SK-N-SH treated with all-trans-retinoic acid at 6 μM for 48 hours (cell line): Measurements from ENCODE around the gene CCDC148.
"Not testable (repeated sequence)": the region's sequence is repeated elsewhere in the genome, so short reads cannot be mapped to it uniquely, and the experiment has no call there.

ENCODE experiments used
- ATAC-seq: fragments of 200-7000 bp; cut with Tn5 transposase; 3 replicates; pipeline ENCODE4 v1.9.1; 2020; ENCODE audit warnings: mild to moderate bottlenecking, moderate library complexity
- ARNTL ChIP-seq: fragments of 450-650 bp; formaldehyde crosslinking; IDR thresholded peaks from 2 replicates; pipeline ENCODE4 v1.5.0; 2020; ENCODE audit warnings: low read depth, mild to moderate bottlenecking, moderate library complexity, borderline replicate concordance
- CREB5 ChIP-seq: fragments of 250-450 bp; sonication (Bioruptor Pico); IDR thresholded peaks from 2 replicates; pipeline ENCODE4 v1.5.1; 2020; ENCODE audit warnings: low read depth, mild to moderate bottlenecking, moderate library complexity
- CSDC2 ChIP-seq: fragments of 250-450 bp; sonication (Bioruptor Pico); IDR thresholded peaks from 2 replicates; pipeline ENCODE4 v1.5.0; 2020; ENCODE audit warnings: mild to moderate bottlenecking, moderate library complexity
- GLIS3 ChIP-seq: fragments of 250-450 bp; sonication (Bioruptor Pico); IDR thresholded peaks from 2 replicates; pipeline ENCODE4 v1.5.0; 2020; ENCODE audit warnings: mild to moderate bottlenecking, moderate library complexity
- ISL1 ChIP-seq: fragments of 250-450 bp; sonication (Bioruptor Pico); IDR thresholded peaks from 2 replicates; pipeline ENCODE4 v2.1.2; 2022; ENCODE audit warnings: mild to moderate bottlenecking, moderate library complexity
- OSR1 ChIP-seq: fragments of 250-450 bp; sonication (Bioruptor Pico); IDR thresholded peaks from 2 replicates; pipeline ENCODE4 v1.8.0; 2022; ENCODE audit warnings: moderate library complexity, mild to moderate bottlenecking, inconsistent platforms
- PPARA ChIP-seq: fragments of 250-450 bp; sonication (Bioruptor Pico); IDR thresholded peaks from 2 replicates; pipeline ENCODE4 v1.5.0; 2020; ENCODE audit warnings: mild to moderate bottlenecking, borderline replicate concordance
- RARB ChIP-seq: fragments of 250-450 bp; sonication (Bioruptor Pico); IDR thresholded peaks from 2 replicates; pipeline ENCODE4 v1.8.0; 2021; ENCODE audit warnings: mild to moderate bottlenecking, moderate library complexity
- TCF4 ChIP-seq: fragments of 250-450 bp; sonication (Bioruptor Pico); IDR thresholded peaks from 2 replicates; pipeline ENCODE4 v1.8.0; 2021; ENCODE audit warnings: mild to moderate bottlenecking, moderate library complexity, borderline replicate concordance
- TOX ChIP-seq: fragments of 250-450 bp; sonication (Bioruptor Pico); IDR thresholded peaks from 2 replicates; pipeline ENCODE4 v1.8.0; 2021; ENCODE audit warnings: mild to moderate bottlenecking, moderate library complexity, borderline replicate concordance
- ZC3H10 ChIP-seq: fragments of 250-450 bp; sonication (Bioruptor Pico); IDR thresholded peaks from 2 replicates; pipeline ENCODE4 v1.5.1; 2021; ENCODE audit warnings: mild to moderate bottlenecking, moderate library complexity
- ZFP3 ChIP-seq: fragments of 250-450 bp; sonication (Bioruptor Pico); IDR thresholded peaks from 2 replicates; pipeline ENCODE4 v1.5.0; 2020; ENCODE audit warnings: mild to moderate bottlenecking, moderate library complexity
- ZFP30 ChIP-seq: fragments of 450-650 bp; formaldehyde crosslinking; IDR thresholded peaks from 2 replicates; pipeline ENCODE4 v1.5.0; 2022; ENCODE audit warnings: mild to moderate bottlenecking, moderate library complexity
- ZNF565 ChIP-seq: fragments of 450-650 bp; formaldehyde crosslinking; conservative IDR thresholded peaks from 2 replicates; pipeline ENCODE4 v1.5.0; 2020; ENCODE audit warnings: low read depth, mild to moderate bottlenecking, moderate library complexity
- TF ChIP-seq, protein P1 (sequence below): fragments of 250-450 bp; sonication (Bioruptor Pico); IDR thresholded peaks from 2 replicates; pipeline ENCODE4 v1.8.0; 2020; ENCODE audit warnings: mild to moderate bottlenecking, moderate library complexity, borderline replicate concordance
- TF ChIP-seq, protein P2 (sequence below): fragments of 250-450 bp; sonication (Bioruptor Pico); IDR thresholded peaks from 2 replicates; pipeline ENCODE4 v1.8.0; 2021; ENCODE audit warnings: low read depth, mild to moderate bottlenecking, moderate library complexity, borderline replicate concordance
- TF ChIP-seq, protein P3 (sequence below): fragments of 250-450 bp; sonication (Bioruptor Pico); IDR thresholded peaks from 2 replicates; pipeline ENCODE4 v1.5.1; 2021; ENCODE audit warnings: mild to moderate bottlenecking, moderate library complexity

Gene CCDC148

GRCh38 chr2:158482594-158482993 lies 26.0 kb upstream of the CCDC148 start:
- no peak for ATAC-seq
- TF ChIP-seq ZC3H10 (CRISPR knock-in tag) (no peak), GLIS3 (no peak), ZNF565 (CRISPR knock-in tag) (no peak), ISL1 (CRISPR knock-in tag) (no peak), ZFP30 (no peak), PPARA (CRISPR knock-in tag) (no peak), TCF4 (no peak), ZFP3 (CRISPR knock-in tag) (no peak), CSDC2 (no peak), RARB (CRISPR knock-in tag) (no peak), OSR1 (CRISPR knock-in tag) (no peak)

DNA sequence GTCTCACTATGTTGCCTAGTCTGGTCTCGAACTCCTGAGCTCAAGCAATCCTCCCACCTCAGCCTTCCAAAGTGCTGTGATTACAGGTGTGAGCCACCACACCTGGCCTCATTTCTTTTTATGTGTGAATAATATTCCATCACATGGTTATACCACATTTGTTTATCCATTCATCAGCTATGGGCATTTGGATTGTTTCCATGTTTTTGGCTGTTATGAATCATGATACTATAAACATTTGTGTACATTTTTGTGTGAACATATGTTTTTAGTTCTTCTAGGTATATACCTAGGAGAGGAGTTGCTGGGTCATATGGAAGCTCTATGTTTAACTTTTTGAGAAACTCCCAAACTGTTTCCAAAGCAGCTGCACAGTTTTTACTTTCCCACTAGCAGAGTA lies 24.6 kb upstream of the CCDC148 start:
- TF ChIP-seq RARB (CRISPR knock-in tag): no peak
- TF ChIP-seq, all 23 proteins: peak for 0
- ATAC-seq: no peak

DNA sequence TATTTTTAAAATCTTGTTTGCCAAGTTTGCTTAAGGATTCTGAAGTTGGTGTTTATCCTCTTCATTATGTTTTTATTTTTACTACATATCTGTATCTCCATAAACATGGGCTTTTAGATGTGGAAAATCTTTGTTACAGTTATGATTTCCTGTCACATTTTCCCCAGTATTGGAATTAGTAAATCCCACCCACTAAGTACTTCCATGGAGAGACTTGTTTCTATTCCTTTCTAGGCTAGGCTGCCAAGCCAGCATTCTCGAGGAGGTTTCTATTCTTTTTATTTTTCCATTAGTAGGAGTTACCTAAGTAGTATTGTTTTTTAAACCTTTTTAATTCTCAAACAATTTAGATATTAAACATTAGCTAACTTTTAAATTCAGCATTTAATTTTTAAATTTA lies 22.3 kb upstream of the CCDC148 start:
- ATAC-seq: no peak
- TF ChIP-seq, protein P1, sequence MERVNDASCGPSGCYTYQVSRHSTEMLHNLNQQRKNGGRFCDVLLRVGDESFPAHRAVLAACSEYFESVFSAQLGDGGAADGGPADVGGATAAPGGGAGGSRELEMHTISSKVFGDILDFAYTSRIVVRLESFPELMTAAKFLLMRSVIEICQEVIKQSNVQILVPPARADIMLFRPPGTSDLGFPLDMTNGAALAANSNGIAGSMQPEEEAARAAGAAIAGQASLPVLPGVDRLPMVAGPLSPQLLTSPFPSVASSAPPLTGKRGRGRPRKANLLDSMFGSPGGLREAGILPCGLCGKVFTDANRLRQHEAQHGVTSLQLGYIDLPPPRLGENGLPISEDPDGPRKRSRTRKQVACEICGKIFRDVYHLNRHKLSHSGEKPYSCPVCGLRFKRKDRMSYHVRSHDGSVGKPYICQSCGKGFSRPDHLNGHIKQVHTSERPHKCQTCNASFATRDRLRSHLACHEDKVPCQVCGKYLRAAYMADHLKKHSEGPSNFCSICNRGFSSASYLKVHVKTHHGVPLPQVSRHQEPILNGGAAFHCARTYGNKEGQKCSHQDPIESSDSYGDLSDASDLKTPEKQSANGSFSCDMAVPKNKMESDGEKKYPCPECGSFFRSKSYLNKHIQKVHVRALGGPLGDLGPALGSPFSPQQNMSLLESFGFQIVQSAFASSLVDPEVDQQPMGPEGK (CRISPR knock-in tag): no peak
- TF ChIP-seq ZFP3 (CRISPR knock-in tag): no peak
- TF ChIP-seq TCF4: no peak
- TF ChIP-seq TOX (CRISPR knock-in tag): no peak
- TF ChIP-seq, protein P2, sequence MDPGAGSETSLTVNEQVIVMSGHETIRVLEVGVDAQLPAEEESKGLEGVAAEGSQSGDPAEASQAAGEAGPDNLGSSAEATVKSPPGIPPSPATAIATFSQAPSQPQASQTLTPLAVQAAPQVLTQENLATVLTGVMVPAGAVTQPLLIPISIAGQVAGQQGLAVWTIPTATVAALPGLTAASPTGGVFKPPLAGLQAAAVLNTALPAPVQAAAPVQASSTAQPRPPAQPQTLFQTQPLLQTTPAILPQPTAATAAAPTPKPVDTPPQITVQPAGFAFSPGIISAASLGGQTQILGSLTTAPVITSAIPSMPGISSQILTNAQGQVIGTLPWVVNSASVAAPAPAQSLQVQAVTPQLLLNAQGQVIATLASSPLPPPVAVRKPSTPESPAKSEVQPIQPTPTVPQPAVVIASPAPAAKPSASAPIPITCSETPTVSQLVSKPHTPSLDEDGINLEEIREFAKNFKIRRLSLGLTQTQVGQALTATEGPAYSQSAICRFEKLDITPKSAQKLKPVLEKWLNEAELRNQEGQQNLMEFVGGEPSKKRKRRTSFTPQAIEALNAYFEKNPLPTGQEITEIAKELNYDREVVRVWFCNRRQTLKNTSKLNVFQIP (CRISPR knock-in tag): no peak
- TF ChIP-seq RARB (CRISPR knock-in tag): no peak

DNA sequence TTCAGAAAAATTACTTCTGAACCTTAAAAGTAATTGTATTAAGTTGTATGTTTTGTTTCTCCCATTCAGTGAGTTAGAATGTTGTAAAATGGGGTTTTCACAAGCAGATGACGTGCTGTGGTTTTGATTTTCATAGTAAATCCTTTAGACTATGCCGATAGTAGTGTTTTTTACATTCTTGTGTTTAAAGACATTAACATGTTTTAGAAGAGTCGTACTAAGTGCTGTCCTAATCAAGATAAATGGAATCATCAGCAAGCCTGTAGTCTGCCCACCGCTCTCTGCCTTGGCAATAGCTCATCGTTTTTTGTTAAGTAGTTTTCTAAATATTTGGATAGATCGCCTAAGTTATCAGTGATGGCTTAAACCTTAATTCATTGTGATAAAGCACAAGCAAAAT lies 21.7 kb upstream of the CCDC148 start:
- TF ChIP-seq CREB5 (CRISPR knock-in tag): no peak
- TF ChIP-seq OSR1 (CRISPR knock-in tag): no peak
- TF ChIP-seq, protein P3, sequence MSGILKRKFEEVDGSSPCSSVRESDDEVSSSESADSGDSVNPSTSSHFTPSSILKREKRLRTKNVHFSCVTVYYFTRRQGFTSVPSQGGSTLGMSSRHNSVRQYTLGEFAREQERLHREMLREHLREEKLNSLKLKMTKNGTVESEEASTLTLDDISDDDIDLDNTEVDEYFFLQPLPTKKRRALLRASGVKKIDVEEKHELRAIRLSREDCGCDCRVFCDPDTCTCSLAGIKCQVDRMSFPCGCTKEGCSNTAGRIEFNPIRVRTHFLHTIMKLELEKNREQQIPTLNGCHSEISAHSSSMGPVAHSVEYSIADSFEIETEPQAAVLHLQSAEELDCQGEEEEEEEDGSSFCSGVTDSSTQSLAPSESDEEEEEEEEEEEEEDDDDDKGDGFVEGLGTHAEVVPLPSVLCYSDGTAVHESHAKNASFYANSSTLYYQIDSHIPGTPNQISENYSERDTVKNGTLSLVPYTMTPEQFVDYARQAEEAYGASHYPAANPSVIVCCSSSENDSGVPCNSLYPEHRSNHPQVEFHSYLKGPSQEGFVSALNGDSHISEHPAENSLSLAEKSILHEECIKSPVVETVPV (CRISPR knock-in tag): no peak
- TF ChIP-seq ARNTL: no peak
- no peak for TF ChIP-seq TCF4
- peak; percentile 88 for TF ChIP-seq ISL1 (CRISPR knock-in tag)
- no peak for TF ChIP-seq ZFP30
- ATAC-seq: no peak

- TF ChIP-seq, protein P3 (CRISPR knock-in tag): no peak
- TF ChIP-seq ZNF565 (CRISPR knock-in tag): no peak
- TF ChIP-seq, protein P1 (CRISPR knock-in tag): no peak
- no peak for ATAC-seq
Observed at GRCh38 chr2:158477202-158477601, 20.6 kb upstream of the CCDC148 start.

DNA sequence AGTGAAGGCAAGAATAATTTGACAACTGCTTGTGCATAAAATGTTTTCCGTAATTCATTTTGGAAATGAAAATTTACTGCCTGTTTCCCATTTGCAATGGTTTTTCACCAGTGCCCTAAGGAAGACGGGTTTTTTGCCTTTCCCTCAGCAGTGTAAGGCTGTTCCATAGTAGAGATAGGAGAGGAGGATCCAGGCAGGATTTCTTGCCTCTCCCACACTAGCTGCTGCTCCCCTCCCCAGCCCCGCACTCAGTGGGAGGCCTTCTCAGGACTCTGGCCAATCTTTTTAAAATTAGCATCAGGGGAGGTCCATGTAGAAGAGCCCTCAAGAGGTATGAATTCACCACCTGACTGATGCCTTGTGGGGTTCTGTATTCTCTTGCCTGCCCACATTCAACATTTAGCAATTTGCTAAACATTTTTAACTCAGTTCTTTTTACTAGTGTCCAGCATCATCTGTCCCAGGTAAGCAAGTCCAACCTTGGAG lies 18.0 kb upstream of the CCDC148 start:
- not testable (repeated sequence) for ATAC-seq
